ENCODE measurements around the gene TRUB2. TPM values are rescaled to one million over a fixed set of nuclear protein-coding genes. Genes with fewer than 3 reads are reported as not detected.

The TRUB2 gene
- total RNA-seq, 1 experiment from 2014 or later, result 22.5 TPM

DNA sequence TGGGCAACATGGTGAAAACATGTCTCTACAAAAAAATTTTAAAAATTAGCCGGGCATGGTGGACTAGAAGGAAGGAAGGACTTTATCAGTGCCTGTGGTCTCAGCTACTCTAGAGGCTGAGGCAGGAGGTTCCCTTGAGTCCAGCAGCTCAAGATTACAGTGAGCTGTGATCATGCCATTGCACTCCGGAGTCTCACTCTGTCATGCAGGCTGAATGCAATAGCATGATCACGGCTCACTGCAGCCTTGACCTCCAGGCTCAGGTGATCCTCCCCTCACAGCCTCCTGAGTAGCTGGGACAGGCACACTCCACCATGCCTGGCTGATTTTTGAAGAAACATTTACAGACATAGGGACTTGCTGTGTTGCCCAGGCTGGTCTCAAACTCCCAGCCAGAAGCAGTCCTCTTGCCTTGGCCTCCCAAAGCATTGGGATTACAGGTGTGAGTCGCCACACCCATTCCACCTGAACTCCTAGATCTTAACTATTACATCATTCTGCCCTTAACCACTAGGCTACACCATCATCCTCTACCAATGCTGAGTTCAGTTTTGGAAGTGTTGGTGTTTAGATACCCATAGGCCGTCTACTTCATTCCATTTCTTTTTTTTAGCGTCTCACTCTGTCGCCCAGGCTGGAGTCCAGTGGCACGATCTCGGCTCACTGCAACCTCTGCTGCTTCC lies 46.9 kb upstream of the TRUB2 start:
- intact Hi-C loops (cut with micrococcal nuclease; ENCODE audit: unreplicated experiment), result no loop called here
- H3K4me1 ChIP-seq (ENCODE audit: control insufficient read depth, insufficient read depth, low read length), result peaks cover 4% of the 10 kb centered on the region
- H3K4me3 ChIP-seq (ENCODE audit: low read depth in 2 of 2, low read length in 2 of 2), result no peak overlapping the region
- no peak for DNase-seq (ENCODE audit: low read depth, low spot score)
- no peak for ATAC-seq
- ChIA-PET POLR2A (no interaction called here), CTCF (no interaction called here)
- no peak overlapping the region for H3K27ac ChIP-seq (ENCODE audit: low read length)
- peaks cover 5% of the 10 kb centered on the region; the same call in 1 of the 2 replicates for H3K36me3 ChIP-seq (ENCODE audit: control insufficient read depth, insufficient read depth, low read length)
- no peaks in the 10 kb centered on the region for H3K9me3 ChIP-seq (ENCODE audit: control insufficient read depth, insufficient read depth, low read depth, low read length)
- in situ Hi-C loops (cut with HindIII; ENCODE audit: low pct_unique_long_range_greater_than_20kb, low sequenced_read_pairs), result no loop called here
- no TSS peak for BruUV-seq (replicated peaks)
- TF ChIP-seq, protein P1, sequence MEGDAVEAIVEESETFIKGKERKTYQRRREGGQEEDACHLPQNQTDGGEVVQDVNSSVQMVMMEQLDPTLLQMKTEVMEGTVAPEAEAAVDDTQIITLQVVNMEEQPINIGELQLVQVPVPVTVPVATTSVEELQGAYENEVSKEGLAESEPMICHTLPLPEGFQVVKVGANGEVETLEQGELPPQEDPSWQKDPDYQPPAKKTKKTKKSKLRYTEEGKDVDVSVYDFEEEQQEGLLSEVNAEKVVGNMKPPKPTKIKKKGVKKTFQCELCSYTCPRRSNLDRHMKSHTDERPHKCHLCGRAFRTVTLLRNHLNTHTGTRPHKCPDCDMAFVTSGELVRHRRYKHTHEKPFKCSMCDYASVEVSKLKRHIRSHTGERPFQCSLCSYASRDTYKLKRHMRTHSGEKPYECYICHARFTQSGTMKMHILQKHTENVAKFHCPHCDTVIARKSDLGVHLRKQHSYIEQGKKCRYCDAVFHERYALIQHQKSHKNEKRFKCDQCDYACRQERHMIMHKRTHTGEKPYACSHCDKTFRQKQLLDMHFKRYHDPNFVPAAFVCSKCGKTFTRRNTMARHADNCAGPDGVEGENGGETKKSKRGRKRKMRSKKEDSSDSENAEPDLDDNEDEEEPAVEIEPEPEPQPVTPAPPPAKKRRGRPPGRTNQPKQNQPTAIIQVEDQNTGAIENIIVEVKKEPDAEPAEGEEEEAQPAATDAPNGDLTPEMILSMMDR (IDR thresholded peaks at IDR 0.05), result no peak
- no peak for TF ChIP-seq TCF7L2 (IDR thresholded peaks at IDR 0.05; ENCODE audit: low read depth, low read length)
- TF ChIP-seq, protein P2, sequence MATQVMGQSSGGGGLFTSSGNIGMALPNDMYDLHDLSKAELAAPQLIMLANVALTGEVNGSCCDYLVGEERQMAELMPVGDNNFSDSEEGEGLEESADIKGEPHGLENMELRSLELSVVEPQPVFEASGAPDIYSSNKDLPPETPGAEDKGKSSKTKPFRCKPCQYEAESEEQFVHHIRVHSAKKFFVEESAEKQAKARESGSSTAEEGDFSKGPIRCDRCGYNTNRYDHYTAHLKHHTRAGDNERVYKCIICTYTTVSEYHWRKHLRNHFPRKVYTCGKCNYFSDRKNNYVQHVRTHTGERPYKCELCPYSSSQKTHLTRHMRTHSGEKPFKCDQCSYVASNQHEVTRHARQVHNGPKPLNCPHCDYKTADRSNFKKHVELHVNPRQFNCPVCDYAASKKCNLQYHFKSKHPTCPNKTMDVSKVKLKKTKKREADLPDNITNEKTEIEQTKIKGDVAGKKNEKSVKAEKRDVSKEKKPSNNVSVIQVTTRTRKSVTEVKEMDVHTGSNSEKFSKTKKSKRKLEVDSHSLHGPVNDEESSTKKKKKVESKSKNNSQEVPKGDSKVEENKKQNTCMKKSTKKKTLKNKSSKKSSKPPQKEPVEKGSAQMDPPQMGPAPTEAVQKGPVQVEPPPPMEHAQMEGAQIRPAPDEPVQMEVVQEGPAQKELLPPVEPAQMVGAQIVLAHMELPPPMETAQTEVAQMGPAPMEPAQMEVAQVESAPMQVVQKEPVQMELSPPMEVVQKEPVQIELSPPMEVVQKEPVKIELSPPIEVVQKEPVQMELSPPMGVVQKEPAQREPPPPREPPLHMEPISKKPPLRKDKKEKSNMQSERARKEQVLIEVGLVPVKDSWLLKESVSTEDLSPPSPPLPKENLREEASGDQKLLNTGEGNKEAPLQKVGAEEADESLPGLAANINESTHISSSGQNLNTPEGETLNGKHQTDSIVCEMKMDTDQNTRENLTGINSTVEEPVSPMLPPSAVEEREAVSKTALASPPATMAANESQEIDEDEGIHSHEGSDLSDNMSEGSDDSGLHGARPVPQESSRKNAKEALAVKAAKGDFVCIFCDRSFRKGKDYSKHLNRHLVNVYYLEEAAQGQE (IDR thresholded peaks at IDR 0.05; ENCODE audit: insufficient read depth in 1 of 2, low read depth in 2 of 2, low read length in 1 of 2), result no peak
- no peak for TF ChIP-seq SIN3A (IDR thresholded peaks at IDR 0.05; ENCODE audit: borderline replicate concordance, insufficient read depth, low read depth, low read length)
- TF ChIP-seq POLR2AphosphoS5 (IDR thresholded peaks at IDR 0.05; ENCODE audit: low read depth, low read length), result no peak
- no peaks in the 10 kb centered on the region for H3K27me3 ChIP-seq (ENCODE audit: control insufficient read depth, insufficient read depth, low read length)

DNA sequence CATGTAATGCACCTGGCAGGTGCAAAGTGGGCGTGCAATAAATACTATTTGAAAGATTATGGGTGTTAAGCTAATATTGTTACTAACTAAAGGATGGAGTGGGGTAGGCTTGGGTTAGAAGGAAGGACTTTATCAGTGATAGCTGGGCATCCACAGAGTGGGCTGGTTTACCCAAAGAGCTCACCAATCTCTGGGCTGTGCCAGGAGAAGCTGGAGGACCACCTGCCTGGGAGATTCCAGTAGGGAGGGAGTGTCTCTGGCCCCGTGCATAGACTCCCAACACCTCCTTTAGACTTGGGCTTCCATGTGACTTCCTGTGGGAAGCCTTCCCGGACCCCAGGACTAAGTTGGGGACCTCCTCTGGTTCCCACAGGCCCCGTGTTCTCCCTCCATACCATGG lies 43.3 kb upstream of the TRUB2 start:
- BruUV-seq (replicated peaks), result no TSS peak
- H3K36me3 ChIP-seq (ENCODE audit: control insufficient read depth, insufficient read depth, low read length), result no peaks in the 10 kb centered on the region; the same call in 1 of the 2 replicates
- no peaks in the 10 kb centered on the region for H3K9me3 ChIP-seq (ENCODE audit: control insufficient read depth, insufficient read depth, low read depth, low read length)
- no peak overlapping the region for H3K4me3 ChIP-seq (ENCODE audit: low read depth in 2 of 2, low read length in 2 of 2)
- in situ Hi-C loops (cut with HindIII; ENCODE audit: low pct_unique_long_range_greater_than_20kb, low sequenced_read_pairs), result no loop called here
- no peaks in the 10 kb centered on the region for H3K27me3 ChIP-seq (ENCODE audit: control insufficient read depth, insufficient read depth, low read length)
- H3K27ac ChIP-seq (ENCODE audit: low read length), result no peak overlapping the region
- ATAC-seq (no peak), DNase-seq (ENCODE audit: low read depth, low spot score) (no peak)
- intact Hi-C loops (cut with micrococcal nuclease; ENCODE audit: unreplicated experiment), result no loop called here
- peaks cover 3% of the 10 kb centered on the region for H3K4me1 ChIP-seq (ENCODE audit: control insufficient read depth, insufficient read depth, low read length)
- POLR2A ChIA-PET, result no interaction called here
- TF ChIP-seq, protein P1 (IDR thresholded peaks at IDR 0.05), result no peak
- TF ChIP-seq POLR2AphosphoS5 (IDR thresholded peaks at IDR 0.05; ENCODE audit: low read depth, low read length) (no peak), TCF7L2 (IDR thresholded peaks at IDR 0.05; ENCODE audit: low read depth, low read length) (no peak), SIN3A (IDR thresholded peaks at IDR 0.05; ENCODE audit: borderline replicate concordance, insufficient read depth, low read depth, low read length) (no peak)
- TF ChIP-seq, protein P2 (IDR thresholded peaks at IDR 0.05; ENCODE audit: insufficient read depth in 1 of 2, low read depth in 2 of 2, low read length in 1 of 2), result no peak
- CTCF ChIA-PET, result interaction anchor here (0.6 kb wide), 1 partner anchor 70 kb away, joined by 3 read pairs; no protein-coding TSS in a partner anchor

Data from Panc1 (cell line).